H9 (cell line): Measurements from ENCODE around the gene SCN5A. TPM values are rescaled to one million over a fixed set of nuclear protein-coding genes. Genes with fewer than 3 reads are reported as not detected.
A peak's percentile ranks its signal among the peaks of the same experiment; 100 is the strongest.

Source experiments
- DNase-seq: peaks from one replicate; pipeline ENCODE4 v3.0.0-alpha.2; 2017
- H2AFZ ChIP-seq: one replicate; pipeline ENCODE4 v1.6.1; 2013; ENCODE audit warnings: mild to moderate bottlenecking, low read length, control low read depth, moderate library complexity
- H2AK5ac ChIP-seq: 2 replicates; pipeline ENCODE4 v1.6.1; 2013; ENCODE audit warnings: low read length, control low read depth, mixed read lengths; ENCODE audit not compliant: insufficient read length
- H2BK120ac ChIP-seq: one replicate; pipeline ENCODE4 v1.6.1; 2013; ENCODE audit warnings: low read depth, mild to moderate bottlenecking, low read length, control low read depth, inconsistent platforms; ENCODE audit not compliant: poor library complexity, severe bottlenecking
- H2BK12ac ChIP-seq: 2 replicates; pipeline ENCODE4 v1.6.1; 2013; ENCODE audit warnings: low read length, control low read depth, mixed read lengths, low read depth; ENCODE audit not compliant: insufficient read length
- H2BK15ac ChIP-seq: 2 replicates; pipeline ENCODE4 v1.6.1; 2013; ENCODE audit warnings: low read depth, low read length, control low read depth
- H2BK20ac ChIP-seq: one replicate; pipeline ENCODE4 v1.6.1; 2013; ENCODE audit warnings: low read depth, mild to moderate bottlenecking, low read length, control low read depth, inconsistent platforms; ENCODE audit not compliant: poor library complexity, severe bottlenecking
- H2BK5ac ChIP-seq: 2 replicates; pipeline ENCODE4 v1.6.1; 2013; ENCODE audit warnings: low read length, control low read depth, mixed read lengths; ENCODE audit not compliant: insufficient read length
- H3K14ac ChIP-seq: 2 replicates; pipeline ENCODE4 v1.6.1; 2013; ENCODE audit warnings: low read length, control low read depth; ENCODE audit not compliant: insufficient read depth
- H3K18ac ChIP-seq: 2 replicates; pipeline ENCODE4 v1.6.1; 2013; ENCODE audit warnings: low read depth, mild to moderate bottlenecking, mixed read lengths, low read length, control low read depth; ENCODE audit not compliant: insufficient read length
- H3K23ac ChIP-seq: 2 replicates; pipeline ENCODE4 v1.6.1; 2013; ENCODE audit warnings: low read length, control low read depth, mixed read lengths, low read depth; ENCODE audit not compliant: insufficient read length
- H3K23me2 ChIP-seq: 2 replicates; pipeline ENCODE4 v1.6.1; 2013; ENCODE audit warnings: low read depth, mild to moderate bottlenecking, mixed read lengths, low read length, control low read depth; ENCODE audit not compliant: insufficient read length, poor library complexity, severe bottlenecking
- H3K27ac ChIP-seq: 2 replicates; pipeline ENCODE4 v1.5.1; 2013; ENCODE audit warnings: low read length, control low read depth, mixed read lengths, low read depth; ENCODE audit not compliant: insufficient read length
- H3K27me3 ChIP-seq: 2 replicates; pipeline ENCODE4 v1.6.1; 2013; ENCODE audit warnings: low read length, control low read depth, inconsistent platforms; ENCODE audit not compliant: insufficient read depth
- H3K4ac ChIP-seq: 2 replicates; pipeline ENCODE4 v1.6.1; 2013; ENCODE audit warnings: low read depth, mild to moderate bottlenecking, control low read depth, inconsistent platforms, low read length, moderate library complexity
- H3K4me1 ChIP-seq: 2 replicates; pipeline ENCODE4 v1.6.1; 2013; ENCODE audit warnings: low read length, control low read depth, inconsistent platforms; ENCODE audit not compliant: insufficient read depth
- H3K4me2 ChIP-seq: 2 replicates; pipeline ENCODE4 v1.6.1; 2013; ENCODE audit warnings: low read length, control low read depth, mixed read lengths; ENCODE audit not compliant: insufficient read length, insufficient read depth
- H3K56ac ChIP-seq: 2 replicates; pipeline ENCODE4 v1.6.1; 2013; ENCODE audit warnings: low read depth, mild to moderate bottlenecking, mixed read lengths, low read length, control low read depth; ENCODE audit not compliant: insufficient read length
- H3K79me1 ChIP-seq: 2 replicates; pipeline ENCODE4 v1.6.1; 2013; ENCODE audit warnings: low read depth, mild to moderate bottlenecking, moderate library complexity, low read length, control low read depth, inconsistent platforms; ENCODE audit not compliant: insufficient read depth, poor library complexity, severe bottlenecking
- H3K79me2 ChIP-seq: 2 replicates; pipeline ENCODE4 v1.6.1; 2013; ENCODE audit warnings: low read length, control low read depth, inconsistent platforms; ENCODE audit not compliant: insufficient read depth
- H3K9ac ChIP-seq: 2 replicates; pipeline ENCODE4 v1.6.1; 2013; ENCODE audit warnings: low read length, control low read depth, mixed read lengths; ENCODE audit not compliant: insufficient read length; ENCODE audit errors: extremely low read depth
- H3K9me3 ChIP-seq: one replicate; pipeline ENCODE4 v1.6.1; 2013; ENCODE audit warnings: low read depth, low read length, inconsistent platforms; ENCODE audit not compliant: control insufficient read depth
- H3T11ph ChIP-seq: one replicate; pipeline ENCODE4 v1.6.1; 2013; ENCODE audit warnings: mild to moderate bottlenecking, low read length, control low read depth, inconsistent platforms
- H4K20me1 ChIP-seq: one replicate; pipeline ENCODE4 v1.6.1; 2013; ENCODE audit not compliant: control insufficient read depth, insufficient read length, insufficient read depth
- H4K5ac ChIP-seq: 2 replicates; pipeline ENCODE4 v1.6.1; 2013; ENCODE audit warnings: low read depth, mild to moderate bottlenecking, mixed read lengths, low read length, control low read depth; ENCODE audit not compliant: insufficient read length
- H4K8ac ChIP-seq: replicated peaks from 2 replicates; pipeline ENCODE4 v1.6.1; 2013; ENCODE audit warnings: low read length, control low read depth, mixed read lengths, low read depth; ENCODE audit not compliant: insufficient read length
- H4K91ac ChIP-seq: 2 replicates; pipeline ENCODE4 v1.6.1; 2013; ENCODE audit warnings: low read depth, mild to moderate bottlenecking, moderate library complexity, mixed read lengths, low read length, control low read depth; ENCODE audit not compliant: insufficient read length
- H3K27ac Mint-ChIP-seq, 3 experiments: 2 replicates in 2 of 3; 3 replicates in 1 of 3; pipeline ENCODE4 v1.8.0; 2020 to 2021; ENCODE audit warnings: mixed read lengths in 3 of 3, mild to moderate bottlenecking in 1 of 3, moderate library complexity in 1 of 3
- H3K27me3 Mint-ChIP-seq: 2 replicates; pipeline ENCODE4 v1.8.0; 2021; ENCODE audit warnings: low read depth, mild to moderate bottlenecking, moderate library complexity, mixed read lengths
- H3K36me3 Mint-ChIP-seq, 3 experiments: 2 replicates in 2 of 3; 3 replicates in 1 of 3; pipeline ENCODE4 v1.8.0; 2020 to 2021; ENCODE audit warnings: low read depth in 3 of 3, mixed read lengths in 3 of 3; ENCODE audit not compliant: insufficient read depth in 1 of 3
- H3K4me1 Mint-ChIP-seq, 2 experiments: 2 replicates each; pipeline ENCODE4 v1.8.0; 2020; ENCODE audit warnings: mixed read lengths in 2 of 2
- H3K4me3 Mint-ChIP-seq, 2 experiments: 2 replicates in 1 of 2; 3 replicates in 1 of 2; pipeline ENCODE4 v1.8.0; 2020 to 2021; ENCODE audit warnings: mild to moderate bottlenecking in 2 of 2, mixed read lengths in 2 of 2, moderate library complexity in 1 of 2
- H3K9me3 Mint-ChIP-seq, 2 experiments: 2 replicates in 1 of 2; 3 replicates in 1 of 2; pipeline ENCODE4 v1.8.0; 2020; ENCODE audit warnings: mild to moderate bottlenecking in 2 of 2, mixed read lengths in 2 of 2, moderate library complexity in 1 of 2
- CTCF ChIP-seq: fragments of 200-600 bp; sonication (generic); conservative IDR thresholded peaks from 3 replicates; pipeline ENCODE4 v1.8.0; 2021; ENCODE audit warnings: antibody characterized with exemption, mild to moderate bottlenecking
- WGBS: extraction: QIAGEN DNeasy Blood & Tissue Kit; methylation state at CpG from one replicate; pipeline ENCODE4 v1.1.7; 2013; ENCODE audit warnings: missing lambda C conversion rate, low lambda C conversion rate, mixed read lengths; ENCODE audit not compliant: insufficient read length; ENCODE audit errors: extremely low coverage; 5-methylcytosine and 5-hydroxymethylcytosine counted together
- total RNA-seq: library from RNA; stranded (reverse); gene quantifications from 2 replicates; pipeline ENCODE4 v1.2.1, GENCODE V29; 2021

SCN5A gene
- total RNA-seq, 1 experiment from 2014 or later: 6.5 TPM

- H3K4me3 Mint-ChIP-seq: no peak overlapping the region; a peak in 1 of 5 replicates
- H3K27me3 ChIP-seq: no peaks in the 10 kb centered on the region
Measured at GRCh38 chr3:38579551-38580449, 69.7 kb downstream of the SCN5A start.

More at GRCh38 chr3:38579551-38580449, 69.7 kb downstream of the SCN5A start:
- H4K5ac ChIP-seq: no peak overlapping the region
- H2BK120ac ChIP-seq: no peak overlapping the region
- no peaks in the 10 kb centered on the region for H3K9me3 Mint-ChIP-seq
- no peak overlapping the region for H3K23ac ChIP-seq
- no peaks in the 10 kb centered on the region for H3K79me2 ChIP-seq
- H3K56ac ChIP-seq: no peak overlapping the region
- peak overlapping the region; percentile 16 to 91 (median 60); a peak in 5 of 7 replicates for H3K27ac Mint-ChIP-seq
- no peak overlapping the region for H2AK5ac ChIP-seq
- H3K4me1 ChIP-seq: no peaks in the 10 kb centered on the region; the same call in 1 of the 2 replicates
- H2BK20ac ChIP-seq: no peak overlapping the region
- no peaks in the 10 kb centered on the region; a peak in 2 of 7 replicates for H3K36me3 Mint-ChIP-seq
- peaks cover 13 to 21% of the 10 kb centered on the region in 2 experiments for H3K4me1 Mint-ChIP-seq
- H3K23me2 ChIP-seq: no peaks in the 10 kb centered on the region
- H2BK15ac ChIP-seq: no peak overlapping the region
- H2AFZ ChIP-seq: no peak overlapping the region
- H3K27ac ChIP-seq: no peak overlapping the region
- no CpG with 5 or more reads among the region's 14 CpGs for WGBS
- no peak overlapping the region for H4K91ac ChIP-seq
- no peak overlapping the region for H3K9ac ChIP-seq
- no peaks in the 10 kb centered on the region for H4K20me1 ChIP-seq
- no peak overlapping the region for H2BK5ac ChIP-seq
- H3K4ac ChIP-seq: no peak overlapping the region
- peak; percentile 33 for DNase-seq
- no peak overlapping the region for H4K8ac ChIP-seq
- H3K4me2 ChIP-seq: no peak overlapping the region
- peaks cover 2% of the 10 kb centered on the region; the same call in 1 of the 2 replicates for H3K27me3 Mint-ChIP-seq
- H3K79me1 ChIP-seq: no peaks in the 10 kb centered on the region
- H3K9me3 ChIP-seq: no peaks in the 10 kb centered on the region
- TF ChIP-seq CTCF: no peak
- H3K14ac ChIP-seq: no peak overlapping the region
- no peak overlapping the region for H3K18ac ChIP-seq
- H2BK12ac ChIP-seq: no peak overlapping the region
- no peak overlapping the region for H3T11ph ChIP-seq
